Cardiac muscle cell (in vitro differentiated cells and primary cell): ENCODE results near the gene APCDD1L. TPM values are rescaled to one million over a fixed set of nuclear protein-coding genes. Genes with fewer than 3 reads are reported as not detected.
A peak's percentile ranks its signal among the peaks of the same experiment; 100 is the strongest.
"Not testable (repeated sequence)": the region's sequence is repeated elsewhere in the genome, so short reads cannot be mapped to it uniquely, and the experiment has no call there.

Experiments
- DNase-seq, 2 donors: peaks; one replicate each; pipeline versions ENCODE4 v3.0.0 to v3.0.0-alpha.2; 2010 to 2017; ENCODE audit warnings: low read depth in 1 of 2, low spot score in 1 of 2
- H3K27ac ChIP-seq: fragments of 200-600 bp; sonication (generic); 2 replicates; pipeline ENCODE4 v1.5.1; 2016
- H3K27me3 ChIP-seq: fragments of 200-600 bp; sonication (generic); 2 replicates; pipeline ENCODE4 v1.6.0; 2016; ENCODE audit warnings: control low read depth
- H3K36me3 ChIP-seq: fragments of 200-600 bp; sonication (generic); 2 replicates; pipeline ENCODE4 v1.5.1; 2016; ENCODE audit warnings: control low read depth
- H3K4me1 ChIP-seq: fragments of 200-600 bp; sonication (generic); 2 replicates; pipeline ENCODE4 v1.8.1; 2017; ENCODE audit warnings: low read depth, mild to moderate bottlenecking, mixed run types
- H3K4me3 ChIP-seq: fragments of 200-600 bp; sonication (generic); 2 replicates; pipeline ENCODE4 v1.5.1; 2016; ENCODE audit warnings: mild to moderate bottlenecking
- H3K9me3 ChIP-seq: fragments of 200-600 bp; sonication (generic); 2 replicates; pipeline ENCODE4 v1.5.1; 2017; ENCODE audit warnings: low read depth, mild to moderate bottlenecking, control low read depth
- polyA plus RNA-seq: library from polyadenylated mRNA; unstranded; fragments of >200 nt; fragmentation: Nextera tagmentation; extraction: Ambion mirVana; gene quantifications from 2 replicates; pipeline ENCODE4 v1.2.1, GENCODE V29; 2016
- total RNA-seq: library from RNA; depleted of rRNA; stranded (reverse); fragments of >200 nt; gene quantifications from 2 replicates; pipeline ENCODE4 v1.2.3, GENCODE V29; 2016
- TF ChIP-seq, protein P1 (sequence below): IDR thresholded peaks from 2 replicates; pipeline ENCODE4 v1.5.1; 2012; ENCODE audit warnings: low read depth, mild to moderate bottlenecking, low read length

The APCDD1L gene
- total and polyA plus RNA-seq, 2 experiments from 2014 or later, result 0.21 to 1.1 TPM

DNA sequence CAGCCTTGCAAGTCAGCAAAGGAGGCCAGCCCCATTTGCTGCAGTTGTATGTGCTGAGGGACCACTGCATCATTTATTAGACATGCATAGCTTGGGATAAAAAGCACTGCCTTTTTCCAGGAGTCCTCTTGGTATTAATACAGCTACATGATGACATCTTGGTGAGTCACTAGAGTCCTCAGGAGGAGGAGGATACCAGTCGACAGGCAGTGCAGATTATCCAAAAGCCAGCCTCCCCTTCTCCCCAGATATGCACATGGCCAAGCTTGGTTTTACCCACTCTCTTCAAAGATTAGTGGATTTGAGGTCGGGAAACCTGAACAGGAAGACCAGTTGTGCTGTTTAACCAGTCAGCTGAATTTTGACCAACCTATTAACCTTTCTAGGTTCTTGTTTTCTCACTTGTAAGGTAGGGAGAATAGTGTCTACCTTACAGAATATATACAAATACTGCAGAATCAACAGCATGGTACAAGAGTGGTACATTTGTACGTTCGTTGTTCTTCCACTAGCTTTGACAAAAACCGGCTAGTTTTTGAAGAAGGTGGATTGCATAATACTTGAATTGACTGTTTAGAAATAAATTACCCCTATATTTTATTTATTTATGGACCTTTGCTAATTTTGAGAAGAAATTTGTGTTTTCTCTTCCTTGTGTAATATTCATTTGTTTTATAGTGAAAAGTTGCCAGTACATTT lies 94.3 kb downstream of the APCDD1L start:
- TF ChIP-seq, protein P1, sequence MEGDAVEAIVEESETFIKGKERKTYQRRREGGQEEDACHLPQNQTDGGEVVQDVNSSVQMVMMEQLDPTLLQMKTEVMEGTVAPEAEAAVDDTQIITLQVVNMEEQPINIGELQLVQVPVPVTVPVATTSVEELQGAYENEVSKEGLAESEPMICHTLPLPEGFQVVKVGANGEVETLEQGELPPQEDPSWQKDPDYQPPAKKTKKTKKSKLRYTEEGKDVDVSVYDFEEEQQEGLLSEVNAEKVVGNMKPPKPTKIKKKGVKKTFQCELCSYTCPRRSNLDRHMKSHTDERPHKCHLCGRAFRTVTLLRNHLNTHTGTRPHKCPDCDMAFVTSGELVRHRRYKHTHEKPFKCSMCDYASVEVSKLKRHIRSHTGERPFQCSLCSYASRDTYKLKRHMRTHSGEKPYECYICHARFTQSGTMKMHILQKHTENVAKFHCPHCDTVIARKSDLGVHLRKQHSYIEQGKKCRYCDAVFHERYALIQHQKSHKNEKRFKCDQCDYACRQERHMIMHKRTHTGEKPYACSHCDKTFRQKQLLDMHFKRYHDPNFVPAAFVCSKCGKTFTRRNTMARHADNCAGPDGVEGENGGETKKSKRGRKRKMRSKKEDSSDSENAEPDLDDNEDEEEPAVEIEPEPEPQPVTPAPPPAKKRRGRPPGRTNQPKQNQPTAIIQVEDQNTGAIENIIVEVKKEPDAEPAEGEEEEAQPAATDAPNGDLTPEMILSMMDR, result no peak
- no peak overlapping the region for H3K27ac ChIP-seq
- DNase-seq, result peak in 1 of 2 donors; percentile 62

DNA sequence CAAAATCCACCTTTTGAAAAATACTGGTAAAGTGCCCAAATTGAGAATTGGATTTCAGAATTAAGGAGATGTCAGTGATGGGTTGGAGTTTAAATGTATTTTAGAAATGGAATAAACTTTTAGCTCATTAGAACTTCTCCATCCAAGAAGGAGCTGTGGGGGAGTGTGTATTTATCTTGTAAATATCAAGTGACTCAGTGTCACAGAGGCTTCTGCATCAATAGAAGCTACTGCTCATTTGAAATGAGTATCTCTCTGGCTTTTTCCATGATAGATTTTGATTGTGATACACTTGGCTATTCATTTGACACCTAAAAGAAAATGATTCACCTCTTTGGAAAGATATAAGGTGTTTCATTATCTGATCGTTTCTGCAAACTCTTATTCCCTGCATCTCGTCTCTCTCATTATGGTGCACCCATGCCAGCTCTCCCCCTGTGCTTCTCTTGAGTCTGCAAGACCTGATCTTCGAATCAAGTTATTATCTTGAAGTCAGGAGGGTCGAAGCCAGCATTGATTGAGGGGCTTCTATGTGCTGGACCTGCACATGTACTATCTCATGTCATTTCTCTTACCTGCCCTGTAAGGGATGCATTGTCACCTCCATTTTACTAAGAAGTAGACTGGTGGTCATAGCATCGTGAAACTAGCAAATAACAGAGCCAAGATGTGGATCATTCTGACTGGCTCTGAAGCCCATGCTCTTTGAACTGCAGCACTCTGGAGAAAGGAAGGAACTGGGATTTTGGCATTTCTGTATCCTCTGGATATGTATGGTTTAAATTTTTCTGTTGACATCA lies 96.0 kb downstream of the APCDD1L start:
- DNase-seq, result no peak
- Histone ChIP-seq H3K9me3 (no peaks in the 10 kb centered on the region), H3K27me3 (no peaks in the 10 kb centered on the region), H3K4me1 (peaks cover 4% of the 10 kb centered on the region), H3K36me3 (no peaks in the 10 kb centered on the region), H3K27ac (no peak overlapping the region), H3K4me3 (no peak overlapping the region)
- TF ChIP-seq, protein P1, result no peak

More for the DNA sequence above, 94.3 kb downstream of the APCDD1L start:
- Histone ChIP-seq H3K9me3 (no peaks in the 10 kb centered on the region), H3K4me3 (no peak overlapping the region), H3K36me3 (no peaks in the 10 kb centered on the region), H3K27me3 (no peaks in the 10 kb centered on the region), H3K4me1 (peaks cover 4% of the 10 kb centered on the region)

DNA sequence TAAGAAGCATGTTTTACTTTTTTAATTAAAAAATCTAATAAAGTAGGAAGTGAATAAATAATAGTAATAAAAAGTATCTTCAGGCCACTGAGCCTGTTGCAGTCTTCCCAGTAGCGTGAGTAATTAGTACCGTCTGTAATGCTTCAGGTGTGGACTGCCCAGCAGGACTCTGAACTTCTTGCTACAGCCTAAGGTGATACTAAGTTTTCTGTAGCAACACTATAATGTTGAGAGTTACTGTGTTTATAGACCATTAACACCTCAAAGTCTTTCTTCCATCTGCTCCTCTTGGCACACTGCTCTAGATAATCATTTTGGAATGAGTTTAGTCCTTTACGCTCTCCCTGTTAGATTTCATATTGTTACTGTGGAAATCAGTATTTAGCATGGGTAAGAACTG lies 97.8 kb downstream of the APCDD1L start:
- H3K36me3 ChIP-seq, result no peaks in the 10 kb centered on the region
- DNase-seq, result no peak
- no peaks in the 10 kb centered on the region for H3K27me3 ChIP-seq
- no peak overlapping the region for H3K4me3 ChIP-seq
- TF ChIP-seq, protein P1, result no peak
- no peaks in the 10 kb centered on the region for H3K4me1 ChIP-seq
- H3K27ac ChIP-seq, result no peak overlapping the region
- no peaks in the 10 kb centered on the region for H3K9me3 ChIP-seq

DNA sequence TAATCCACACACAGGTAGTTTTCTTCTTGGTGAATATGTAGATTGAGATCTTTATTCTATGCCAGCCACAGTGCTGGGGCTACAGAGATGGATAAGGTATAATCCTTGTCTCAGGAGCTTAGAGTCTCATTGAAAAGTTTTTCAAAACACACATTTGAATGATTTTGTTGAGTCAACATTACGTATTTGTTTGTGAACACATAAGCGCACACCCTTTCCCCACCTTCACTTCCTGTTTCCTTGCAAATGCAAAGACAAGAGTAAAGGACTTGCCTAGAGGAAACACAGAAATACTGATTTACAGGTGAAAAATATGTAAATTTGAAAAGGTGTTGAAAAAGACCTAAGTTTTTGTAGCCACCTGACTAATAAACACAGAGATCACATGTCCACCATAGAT lies 98.4 kb downstream of the APCDD1L start:
- no peaks in the 10 kb centered on the region for H3K27me3 ChIP-seq
- no peak overlapping the region for H3K27ac ChIP-seq
- no peaks in the 10 kb centered on the region for H3K36me3 ChIP-seq
- TF ChIP-seq, protein P1, result no peak
- H3K4me3 ChIP-seq, result no peak overlapping the region
- H3K4me1 ChIP-seq, result no peaks in the 10 kb centered on the region
- no peaks in the 10 kb centered on the region for H3K9me3 ChIP-seq
- no peak for DNase-seq

DNA sequence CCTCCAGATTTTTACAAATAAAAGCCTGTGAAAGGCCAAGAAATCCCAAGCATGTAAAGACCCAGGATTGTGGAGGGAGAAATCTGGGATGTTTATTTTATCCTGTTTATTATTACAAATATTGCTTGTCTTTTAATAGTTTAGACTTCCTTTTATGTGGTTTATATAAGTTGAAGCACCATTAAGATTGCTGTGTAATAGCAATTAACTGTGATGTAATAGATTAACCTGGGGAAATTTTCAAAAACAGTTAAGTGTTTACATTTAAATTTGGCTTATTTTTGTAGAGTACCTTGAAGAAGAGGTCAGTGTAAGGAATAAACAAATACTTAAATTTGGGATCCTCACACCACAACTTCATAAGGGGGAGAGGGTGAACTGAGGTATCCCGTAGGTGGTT lies 99.1 kb downstream of the APCDD1L start:
- H3K4me1 ChIP-seq, result no peaks in the 10 kb centered on the region
- no peak for DNase-seq
- no peaks in the 10 kb centered on the region for H3K27me3 ChIP-seq
- no peak overlapping the region for H3K27ac ChIP-seq
- H3K4me3 ChIP-seq, result no peak overlapping the region
- H3K36me3 ChIP-seq, result no peaks in the 10 kb centered on the region
- no peaks in the 10 kb centered on the region for H3K9me3 ChIP-seq
- TF ChIP-seq, protein P1, result no peak

DNA sequence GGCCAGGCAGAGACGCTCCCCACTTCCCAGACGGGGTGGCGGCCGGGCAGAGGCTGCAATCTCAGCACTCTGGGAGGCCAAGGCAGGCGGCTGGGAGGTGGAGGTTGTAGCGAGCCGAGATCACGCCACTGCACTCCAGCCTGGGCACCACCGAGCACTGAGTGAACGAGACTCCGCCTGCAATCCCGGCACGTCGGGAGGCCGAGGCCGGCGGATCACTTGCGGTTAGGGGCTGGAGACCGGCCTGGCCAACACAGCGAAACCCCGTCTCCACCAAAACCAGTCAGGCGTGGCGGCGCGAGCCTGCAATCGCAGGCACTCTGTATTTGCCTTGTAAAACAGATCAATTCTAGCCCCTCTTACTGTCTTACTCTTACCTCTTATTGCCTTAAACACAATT lies 100.4 kb downstream of the APCDD1L start:
- H3K4me1 ChIP-seq, H3K36me3 ChIP-seq, H3K27me3 ChIP-seq, DNase-seq, H3K27ac ChIP-seq, H3K4me3 ChIP-seq, H3K9me3 ChIP-seq: not testable (repeated sequence)

DNA sequence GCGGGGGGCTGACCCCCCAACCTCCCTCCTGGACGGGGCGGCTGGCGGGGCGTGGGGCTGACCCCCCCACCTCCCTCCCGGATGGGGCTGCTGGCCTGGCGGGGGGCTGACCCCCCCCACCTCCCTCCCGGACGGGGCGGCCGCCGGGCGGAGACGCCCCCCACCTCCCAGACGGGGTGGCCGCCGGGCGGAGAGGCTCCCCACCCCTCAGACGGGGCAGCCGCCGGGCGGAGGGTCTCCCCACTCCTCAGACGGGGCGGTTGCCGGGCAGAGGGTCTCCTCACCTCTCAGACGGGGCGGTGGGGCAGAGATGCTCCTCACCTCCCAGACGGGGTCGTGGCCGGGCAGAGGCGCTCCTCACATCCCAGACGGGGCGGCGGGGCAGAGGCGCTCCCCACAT lies 101.0 kb downstream of the APCDD1L start:
- H3K36me3 ChIP-seq, H3K4me3 ChIP-seq, H3K27me3 ChIP-seq, H3K4me1 ChIP-seq, H3K27ac ChIP-seq, DNase-seq, H3K9me3 ChIP-seq: not testable (repeated sequence)
